ENCODE measurements around the gene SERPINB1. TPM values are rescaled to one million over a fixed set of nuclear protein-coding genes. Genes with fewer than 3 reads are reported as not detected.

The SERPINB1 gene
- polyA plus RNA-seq, 1 of the 3 experiments (the other 2 are of a cell fraction) = 9.4 TPM

DNA sequence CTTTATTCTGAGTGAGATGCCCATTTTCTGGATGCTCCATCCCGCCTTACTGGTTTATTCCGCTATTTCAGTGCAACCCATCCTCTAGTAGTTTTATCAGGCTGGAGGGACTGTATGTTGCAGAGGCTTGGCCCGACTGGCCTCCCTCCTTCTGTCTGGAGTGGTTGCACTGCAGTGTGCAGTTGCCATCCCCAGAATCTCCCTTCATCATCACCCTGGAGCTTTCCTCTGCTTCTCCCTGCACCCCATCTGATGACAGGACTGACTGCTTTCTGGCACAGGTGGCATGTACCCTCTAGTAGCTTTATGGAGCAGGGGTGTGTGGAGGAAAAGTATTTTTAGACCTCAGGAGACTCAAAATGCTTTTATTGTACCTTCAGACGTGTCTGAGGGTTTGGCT is 55.4 kb downstream of the SERPINB1 start:
- Histone ChIP-seq H3K9me2 (no peaks in the 10 kb centered on the region), H3K9ac (no peak overlapping the region), H3F3A (replicated peaks; ENCODE audit: insufficient read depth) (peaks cover 8% of the 10 kb centered on the region), H3K4me3 (ENCODE audit: low read depth in 2 of 2, low read length in 1 of 2) (no peak overlapping the region), H4K20me1 (ENCODE audit: insufficient read depth) (peaks cover 9% of the 10 kb centered on the region; the same call in 1 of the 2 replicates), H3K36me3 (replicated peaks in 1 of 2; ENCODE audit: control insufficient read depth in 1 of 2, insufficient read depth in 2 of 2, low read length in 1 of 2) (peaks cover 16 to 47% of the 10 kb centered on the region in 2 experiments), H3K4me1 (ENCODE audit: control insufficient read depth in 1 of 2, insufficient read depth in 2 of 2, low read depth in 1 of 2, low read length in 1 of 2) (peaks cover 0 to 9% of the 10 kb centered on the region in 2 experiments; a peak in 2 of 4 replicates), H2AFZ (ENCODE audit: low read depth) (no peak overlapping the region), H3K27ac (ENCODE audit: low read depth in 2 of 2, low read length in 1 of 2) (no peak overlapping the region), H3K79me2 (ENCODE audit: insufficient read depth) (peaks cover 40% of the 10 kb centered on the region), H3K9me3 (no peaks in the 10 kb centered on the region), H3K4me2 (no peak overlapping the region), H3K27me3 (ENCODE audit: insufficient read depth) (no peaks in the 10 kb centered on the region)
- WGBS (ENCODE audit: low lambda C conversion rate) = 87% methylated on average over 4 of the region's 4 CpGs
- TF ChIP-seq, protein P1, sequence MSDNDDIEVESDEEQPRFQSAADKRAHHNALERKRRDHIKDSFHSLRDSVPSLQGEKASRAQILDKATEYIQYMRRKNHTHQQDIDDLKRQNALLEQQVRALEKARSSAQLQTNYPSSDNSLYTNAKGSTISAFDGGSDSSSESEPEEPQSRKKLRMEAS (IDR thresholded peaks at IDR 0.05; ENCODE audit: low read depth) = no peak
- TF ChIP-seq RFX5 (IDR thresholded peaks at IDR 0.05; ENCODE audit: low read length) (no peak), POLR2AphosphoS5 (IDR thresholded peaks at IDR 0.05; ENCODE audit: low read depth, low read length) (no peak), GABPA (IDR thresholded peaks at IDR 0.05; ENCODE audit: low read depth) (no peak), EZH2phosphoT487 (IDR thresholded peaks at IDR 0.05; ENCODE audit: borderline replicate concordance, low read depth) (no peak), RXRA (IDR thresholded peaks at IDR 0.05; ENCODE audit: borderline replicate concordance, low read depth) (no peak), GATA2 (CRISPR knock-in tag; IDR thresholded peaks at IDR 0.05) (no peak), JUND (IDR thresholded peaks at IDR 0.05) (no peak), USF2 (IDR thresholded peaks at IDR 0.05; ENCODE audit: borderline replicate concordance, low read depth, low read length) (no peak), EP300 (IDR thresholded peaks at IDR 0.05; ENCODE audit: borderline replicate concordance in 1 of 2, low read depth in 1 of 2, low read length in 1 of 2) (no peak), TCF12 (IDR thresholded peaks at IDR 0.05) (no peak), YY1 (IDR thresholded peaks at IDR 0.05; ENCODE audit: low read depth) (no peak), NRF1 (IDR thresholded peaks at IDR 0.05; ENCODE audit: low read depth, low read length) (no peak), FOXM1 (IDR thresholded peaks at IDR 0.05; ENCODE audit: low read depth) (no peak), SIN3A (IDR thresholded peaks at IDR 0.05; ENCODE audit: borderline replicate concordance, low read depth, low read length) (no peak), TAF1 (IDR thresholded peaks at IDR 0.05; ENCODE audit: borderline replicate concordance, low read depth, low read length) (no peak)
- TF ChIP-seq, protein P2, sequence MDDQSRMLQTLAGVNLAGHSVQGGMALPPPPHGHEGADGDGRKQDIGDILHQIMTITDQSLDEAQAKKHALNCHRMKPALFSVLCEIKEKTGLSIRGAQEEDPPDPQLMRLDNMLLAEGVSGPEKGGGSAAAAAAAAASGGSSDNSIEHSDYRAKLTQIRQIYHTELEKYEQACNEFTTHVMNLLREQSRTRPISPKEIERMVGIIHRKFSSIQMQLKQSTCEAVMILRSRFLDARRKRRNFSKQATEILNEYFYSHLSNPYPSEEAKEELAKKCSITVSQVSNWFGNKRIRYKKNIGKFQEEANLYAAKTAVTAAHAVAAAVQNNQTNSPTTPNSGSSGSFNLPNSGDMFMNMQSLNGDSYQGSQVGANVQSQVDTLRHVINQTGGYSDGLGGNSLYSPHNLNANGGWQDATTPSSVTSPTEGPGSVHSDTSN (IDR thresholded peaks at IDR 0.05) = no peak
- TF ChIP-seq, protein P3, sequence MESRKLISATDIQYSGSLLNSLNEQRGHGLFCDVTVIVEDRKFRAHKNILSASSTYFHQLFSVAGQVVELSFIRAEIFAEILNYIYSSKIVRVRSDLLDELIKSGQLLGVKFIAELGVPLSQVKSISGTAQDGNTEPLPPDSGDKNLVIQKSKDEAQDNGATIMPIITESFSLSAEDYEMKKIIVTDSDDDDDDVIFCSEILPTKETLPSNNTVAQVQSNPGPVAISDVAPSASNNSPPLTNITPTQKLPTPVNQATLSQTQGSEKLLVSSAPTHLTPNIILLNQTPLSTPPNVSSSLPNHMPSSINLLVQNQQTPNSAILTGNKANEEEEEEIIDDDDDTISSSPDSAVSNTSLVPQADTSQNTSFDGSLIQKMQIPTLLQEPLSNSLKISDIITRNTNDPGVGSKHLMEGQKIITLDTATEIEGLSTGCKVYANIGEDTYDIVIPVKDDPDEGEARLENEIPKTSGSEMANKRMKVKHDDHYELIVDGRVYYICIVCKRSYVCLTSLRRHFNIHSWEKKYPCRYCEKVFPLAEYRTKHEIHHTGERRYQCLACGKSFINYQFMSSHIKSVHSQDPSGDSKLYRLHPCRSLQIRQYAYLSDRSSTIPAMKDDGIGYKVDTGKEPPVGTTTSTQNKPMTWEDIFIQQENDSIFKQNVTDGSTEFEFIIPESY (IDR thresholded peaks at IDR 0.05; ENCODE audit: borderline replicate concordance, low read depth) = no peak
- TF ChIP-seq, protein P4, sequence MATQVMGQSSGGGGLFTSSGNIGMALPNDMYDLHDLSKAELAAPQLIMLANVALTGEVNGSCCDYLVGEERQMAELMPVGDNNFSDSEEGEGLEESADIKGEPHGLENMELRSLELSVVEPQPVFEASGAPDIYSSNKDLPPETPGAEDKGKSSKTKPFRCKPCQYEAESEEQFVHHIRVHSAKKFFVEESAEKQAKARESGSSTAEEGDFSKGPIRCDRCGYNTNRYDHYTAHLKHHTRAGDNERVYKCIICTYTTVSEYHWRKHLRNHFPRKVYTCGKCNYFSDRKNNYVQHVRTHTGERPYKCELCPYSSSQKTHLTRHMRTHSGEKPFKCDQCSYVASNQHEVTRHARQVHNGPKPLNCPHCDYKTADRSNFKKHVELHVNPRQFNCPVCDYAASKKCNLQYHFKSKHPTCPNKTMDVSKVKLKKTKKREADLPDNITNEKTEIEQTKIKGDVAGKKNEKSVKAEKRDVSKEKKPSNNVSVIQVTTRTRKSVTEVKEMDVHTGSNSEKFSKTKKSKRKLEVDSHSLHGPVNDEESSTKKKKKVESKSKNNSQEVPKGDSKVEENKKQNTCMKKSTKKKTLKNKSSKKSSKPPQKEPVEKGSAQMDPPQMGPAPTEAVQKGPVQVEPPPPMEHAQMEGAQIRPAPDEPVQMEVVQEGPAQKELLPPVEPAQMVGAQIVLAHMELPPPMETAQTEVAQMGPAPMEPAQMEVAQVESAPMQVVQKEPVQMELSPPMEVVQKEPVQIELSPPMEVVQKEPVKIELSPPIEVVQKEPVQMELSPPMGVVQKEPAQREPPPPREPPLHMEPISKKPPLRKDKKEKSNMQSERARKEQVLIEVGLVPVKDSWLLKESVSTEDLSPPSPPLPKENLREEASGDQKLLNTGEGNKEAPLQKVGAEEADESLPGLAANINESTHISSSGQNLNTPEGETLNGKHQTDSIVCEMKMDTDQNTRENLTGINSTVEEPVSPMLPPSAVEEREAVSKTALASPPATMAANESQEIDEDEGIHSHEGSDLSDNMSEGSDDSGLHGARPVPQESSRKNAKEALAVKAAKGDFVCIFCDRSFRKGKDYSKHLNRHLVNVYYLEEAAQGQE (IDR thresholded peaks at IDR 0.05; ENCODE audit: low read depth, low read length) = no peak
- ChIA-PET CTCF (no interaction called here), POLR2A (no interaction called here)
- no peak for DNase-seq
